A549 treated with AZD9567 at 1 μM for 4 hours (cell line): ENCODE data around the gene GRM5. TPM values are rescaled to one million over a fixed set of nuclear protein-coding genes. Genes with fewer than 3 reads are reported as not detected.

Experiments used
- total RNA-seq: library from RNA; stranded (reverse); fragments of 200-300 nt; extraction: Qiagen RNA extraction; gene quantifications from 5 replicates; pipeline ENCODE4 v1.2.3, GENCODE V29; 2022; ENCODE audit not compliant: insufficient read depth

Gene GRM5
- not detected in 5 replicates for total RNA-seq

DNA sequence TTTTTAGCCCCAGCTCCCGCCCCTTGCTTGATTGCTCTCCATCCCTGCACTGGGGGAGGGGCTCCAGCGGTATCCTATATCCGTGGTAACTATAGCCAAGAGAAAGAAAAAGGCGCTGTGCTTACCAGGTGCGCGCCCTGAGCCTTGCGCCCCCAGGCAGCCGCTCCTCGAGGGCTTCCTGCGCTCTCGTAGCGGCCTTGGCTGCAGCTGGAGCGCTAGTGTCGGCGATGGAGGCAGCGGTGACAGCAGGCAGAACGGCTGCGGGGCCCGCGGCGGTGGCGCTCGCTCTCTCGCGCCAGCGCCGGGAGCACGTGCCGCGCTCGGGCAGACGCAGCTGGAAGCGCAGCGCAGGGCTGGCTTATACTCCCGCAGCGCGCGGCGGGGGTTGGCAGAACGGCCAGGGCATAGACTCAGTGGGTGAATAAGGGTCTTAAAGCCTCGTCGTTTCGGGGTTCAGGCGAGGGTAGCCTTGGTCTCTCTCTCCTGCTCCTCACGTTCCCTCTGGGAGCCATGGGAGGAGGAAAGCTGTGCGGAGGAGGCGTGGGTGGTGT is at the start of gene GRM5:
Gene GRM5, minus strand, starts transcription at position 332 of the 551 bp plus-strand sequence. CDS start 18,110 bp downstream, outside the sequence.

Other genes starting within 250 kb of the GRM5 start
- gene TYR, start 111.9 kb upstream of the GRM5 start, total RNA-seq: not detected in 5 replicates